Mesenchymal stem cell (in vitro differentiated cells and primary cell): ENCODE results near the gene SDK2.

Experiments used
- DNase-seq: peaks from one replicate; pipeline ENCODE4 v3.0.0-alpha.2; 2013
- H2AFZ ChIP-seq: one replicate; pipeline ENCODE4 v1.6.1; 2013; ENCODE audit warnings: low read depth, mild to moderate bottlenecking, control low read depth, inconsistent platforms, low read length, moderate library complexity
- H2AK5ac ChIP-seq: 2 replicates; pipeline ENCODE4 v1.6.1; 2013; ENCODE audit warnings: low read length, moderate library complexity, mild to moderate bottlenecking, inconsistent platforms; ENCODE audit not compliant: severe bottlenecking
- H2BK120ac ChIP-seq: one replicate; pipeline ENCODE4 v1.6.1; 2013; ENCODE audit warnings: low read depth, mild to moderate bottlenecking, inconsistent platforms, low read length, moderate library complexity
- H2BK12ac ChIP-seq, 2 experiments: one replicate each; pipeline ENCODE4 v1.6.1; 2013; ENCODE audit warnings: inconsistent platforms in 2 of 2, low read length in 2 of 2, mild to moderate bottlenecking in 2 of 2, moderate library complexity in 2 of 2, control low read depth in 1 of 2
- H2BK15ac ChIP-seq: one replicate; pipeline ENCODE4 v1.6.1; 2013; ENCODE audit warnings: mild to moderate bottlenecking, low read depth, inconsistent platforms; ENCODE audit not compliant: poor library complexity, severe bottlenecking
- H2BK5ac ChIP-seq: 2 replicates; pipeline ENCODE4 v1.6.1; 2013; ENCODE audit warnings: low read depth, mild to moderate bottlenecking, low read length, control low read depth, inconsistent platforms; ENCODE audit not compliant: poor library complexity, severe bottlenecking
- H3K14ac ChIP-seq, 2 experiments: one replicate each; pipeline ENCODE4 v1.6.1; 2013; ENCODE audit warnings: inconsistent platforms in 2 of 2, low read length in 2 of 2, control low read depth in 1 of 2, mild to moderate bottlenecking in 1 of 2, moderate library complexity in 1 of 2
- H3K18ac ChIP-seq, 2 experiments: one replicate each; pipeline ENCODE4 v1.6.1; 2013; ENCODE audit warnings: inconsistent platforms in 2 of 2, low read length in 2 of 2, control low read depth in 1 of 2, low read depth in 1 of 2, mild to moderate bottlenecking in 1 of 2
- H3K23ac ChIP-seq, 2 experiments: one replicate each; pipeline ENCODE4 v1.6.1; 2013; ENCODE audit warnings: inconsistent platforms in 2 of 2, low read length in 2 of 2, mild to moderate bottlenecking in 2 of 2, moderate library complexity in 2 of 2, control low read depth in 1 of 2
- H3K27ac ChIP-seq: 2 replicates; pipeline ENCODE4 v1.5.1; 2013; ENCODE audit warnings: mild to moderate bottlenecking, moderate library complexity, low read length, control low read depth, inconsistent platforms; ENCODE audit not compliant: poor library complexity, severe bottlenecking
- H3K27me3 ChIP-seq, 2 experiments: 2 replicates each; pipeline versions ENCODE4 v1.6.1 to v1.7.0; 2013; ENCODE audit warnings: low read length in 2 of 2, mild to moderate bottlenecking in 2 of 2, moderate library complexity in 2 of 2, control low read depth in 1 of 2, inconsistent platforms in 1 of 2; ENCODE audit not compliant: control insufficient read depth in 1 of 2, insufficient read depth in 1 of 2
- H3K36me3 ChIP-seq, 2 experiments: 2 replicates each; pipeline versions ENCODE4 v1.6.1 to v1.7.0; 2013; ENCODE audit warnings: low read length in 2 of 2, control low read depth in 1 of 2, inconsistent platforms in 1 of 2, low read depth in 1 of 2, mild to moderate bottlenecking in 1 of 2; ENCODE audit not compliant: insufficient read depth in 2 of 2, control insufficient read depth in 1 of 2
- H3K4ac ChIP-seq, 2 experiments: one replicate each; pipeline ENCODE4 v1.6.1; 2013; ENCODE audit warnings: inconsistent platforms in 2 of 2, low read length in 2 of 2, mild to moderate bottlenecking in 2 of 2, moderate library complexity in 2 of 2, control low read depth in 1 of 2, low read depth in 1 of 2
- H3K4me1 ChIP-seq: 2 replicates; pipeline ENCODE4 v1.6.1; 2013; ENCODE audit warnings: low read depth, low read length, control low read depth; ENCODE audit not compliant: control insufficient read depth, insufficient read depth
- H3K4me2 ChIP-seq: 2 replicates; pipeline ENCODE4 v1.6.1; 2013; ENCODE audit warnings: low read length, mild to moderate bottlenecking, inconsistent platforms; ENCODE audit not compliant: poor library complexity, severe bottlenecking
- H3K4me3 ChIP-seq, 2 experiments: 2 replicates each; pipeline versions ENCODE4 v1.5.1 to v1.7.0; 2013; ENCODE audit warnings: low read length in 2 of 2, mild to moderate bottlenecking in 2 of 2, control low read depth in 1 of 2, low read depth in 1 of 2; ENCODE audit not compliant: insufficient read depth in 1 of 2
- H3K79me1 ChIP-seq: replicated peaks from 2 replicates; pipeline ENCODE4 v1.6.1; 2013; ENCODE audit warnings: mild to moderate bottlenecking, control low read depth, low read length, inconsistent platforms; ENCODE audit not compliant: poor library complexity, severe bottlenecking
- H3K9ac ChIP-seq: 2 replicates; pipeline ENCODE4 v1.7.0; 2013; ENCODE audit warnings: mild to moderate bottlenecking, low read length, moderate library complexity
- H3K9me3 ChIP-seq: 2 replicates; pipeline ENCODE4 v1.7.0; 2013; ENCODE audit warnings: mild to moderate bottlenecking, low read length; ENCODE audit not compliant: control insufficient read depth
- H4K8ac ChIP-seq: one replicate; pipeline ENCODE4 v1.6.1; 2013; ENCODE audit warnings: inconsistent platforms, mild to moderate bottlenecking, low read length, moderate library complexity
- H4K91ac ChIP-seq: one replicate; pipeline ENCODE4 v1.6.1; 2013; ENCODE audit warnings: mild to moderate bottlenecking, low read length, inconsistent platforms
- WGBS: methylation state at CpG from one replicate; pipeline ENCODE4 v1.1.7; 2013; ENCODE audit warnings: mixed read lengths; 5-methylcytosine and 5-hydroxymethylcytosine counted together

SDK2 gene

GRCh38 chr17:73359352-73359751 lies 284.9 kb downstream of the SDK2 start:
- Histone ChIP-seq H3K14ac (peak overlapping the region in 1 of 2 experiments; percentile 86), H3K27ac (no peak overlapping the region)

GRCh38 chr17:73358668-73359067 lies 285.6 kb downstream of the SDK2 start:
- H3K36me3 ChIP-seq, result peaks cover 0 to 3% of the 10 kb centered on the region in 2 experiments
- no peak overlapping the region for H3K4me2 ChIP-seq
- H3K4ac ChIP-seq, result no peak overlapping the region
- no peak overlapping the region for H3K27ac ChIP-seq
- no peak overlapping the region for H4K91ac ChIP-seq
- no peak overlapping the region for H4K8ac ChIP-seq
- H3K27me3 ChIP-seq, result peaks cover 8 to 35% of the 10 kb centered on the region in 2 experiments
- no peak overlapping the region for H3K23ac ChIP-seq
- 95% methylated on average over 5 of the region's 9 CpGs for WGBS
- H2BK15ac ChIP-seq, result no peak overlapping the region
- H2BK5ac ChIP-seq, result no peak overlapping the region
- no peak overlapping the region for H2AFZ ChIP-seq
- H3K9ac ChIP-seq, result no peak overlapping the region
- no peak overlapping the region for H2BK12ac ChIP-seq
- H3K79me1 ChIP-seq, result no peaks in the 10 kb centered on the region
- H3K9me3 ChIP-seq, result no peaks in the 10 kb centered on the region
- H2AK5ac ChIP-seq, result no peak overlapping the region
- no peak for DNase-seq
- H3K4me1 ChIP-seq, result peaks cover 14% of the 10 kb centered on the region
- H2BK120ac ChIP-seq, result no peak overlapping the region
- H3K18ac ChIP-seq, result no peak overlapping the region
- H3K4me3 ChIP-seq, result no peak overlapping the region
- H3K14ac ChIP-seq, result no peak overlapping the region

More at GRCh38 chr17:73359352-73359751, 284.9 kb downstream of the SDK2 start:
- no peak overlapping the region for H2AFZ ChIP-seq
- no peak overlapping the region for H3K4me3 ChIP-seq
- no peak overlapping the region for H2BK120ac ChIP-seq
- H4K91ac ChIP-seq, result peak overlapping the region; percentile 11
- no peak overlapping the region for H3K9ac ChIP-seq
- no peak overlapping the region for H4K8ac ChIP-seq
- H2BK5ac ChIP-seq, result no peak overlapping the region
- H2BK15ac ChIP-seq, result no peak overlapping the region
- H3K4me1 ChIP-seq, result peaks cover 14% of the 10 kb centered on the region
- no peaks in the 10 kb centered on the region for H3K9me3 ChIP-seq
- no peak overlapping the region for H3K18ac ChIP-seq
- H3K36me3 ChIP-seq, result peaks cover 0 to 3% of the 10 kb centered on the region in 2 experiments
- no peak for DNase-seq
- H3K4me2 ChIP-seq, result no peak overlapping the region
- peaks cover 8 to 42% of the 10 kb centered on the region in 2 experiments for H3K27me3 ChIP-seq
- no peak overlapping the region for H3K4ac ChIP-seq
- no peaks in the 10 kb centered on the region for H3K79me1 ChIP-seq
- H2AK5ac ChIP-seq, result no peak overlapping the region
- 88% methylated on average over 10 of the region's 10 CpGs for WGBS
- no peak overlapping the region for H3K23ac ChIP-seq
- no peak overlapping the region for H2BK12ac ChIP-seq

GRCh38 chr17:73357981-73358380 lies 286.3 kb downstream of the SDK2 start:
- no peak overlapping the region for H2AK5ac ChIP-seq
- H4K8ac ChIP-seq, result no peak overlapping the region
- peaks cover 14% of the 10 kb centered on the region for H3K4me1 ChIP-seq
- H3K9ac ChIP-seq, result no peak overlapping the region
- DNase-seq, result no peak
- H2BK120ac ChIP-seq, result no peak overlapping the region
- no peak overlapping the region for H3K18ac ChIP-seq
- H2BK5ac ChIP-seq, result no peak overlapping the region
- H2AFZ ChIP-seq, result no peak overlapping the region
- no peak overlapping the region for H3K4me2 ChIP-seq
- H2BK15ac ChIP-seq, result no peak overlapping the region
- no peak overlapping the region for H3K14ac ChIP-seq
- 96% methylated on average over 19 of the region's 19 CpGs for WGBS
- peaks cover 0 to 3% of the 10 kb centered on the region in 2 experiments for H3K36me3 ChIP-seq
- peaks cover 8 to 34% of the 10 kb centered on the region in 2 experiments for H3K27me3 ChIP-seq
- H3K79me1 ChIP-seq, result no peaks in the 10 kb centered on the region
- H3K4me3 ChIP-seq, result no peak overlapping the region
- no peak overlapping the region for H3K27ac ChIP-seq
- H3K23ac ChIP-seq, result no peak overlapping the region
- H3K4ac ChIP-seq, result no peak overlapping the region
- no peak overlapping the region for H4K91ac ChIP-seq
- H2BK12ac ChIP-seq, result no peak overlapping the region
- no peaks in the 10 kb centered on the region for H3K9me3 ChIP-seq

- no peaks in the 10 kb centered on the region for H3K79me1 ChIP-seq
- peaks cover 14% of the 10 kb centered on the region for H3K4me1 ChIP-seq
- H3K23ac ChIP-seq, result no peak overlapping the region
- no peaks in the 10 kb centered on the region for H3K9me3 ChIP-seq
- WGBS, result 92% methylated on average over 9 of the region's 9 CpGs
- no peak overlapping the region for H3K27ac ChIP-seq
- peaks cover 0 to 3% of the 10 kb centered on the region in 2 experiments for H3K36me3 ChIP-seq
- H2BK5ac ChIP-seq, result no peak overlapping the region
- H3K27me3 ChIP-seq, result peaks cover 8 to 34% of the 10 kb centered on the region in 2 experiments
- H2AK5ac ChIP-seq, result no peak overlapping the region
- no peak overlapping the region for H3K9ac ChIP-seq
- H4K91ac ChIP-seq, result no peak overlapping the region
- H3K4ac ChIP-seq, result no peak overlapping the region
- no peak overlapping the region for H3K4me2 ChIP-seq
- no peak overlapping the region for H4K8ac ChIP-seq
- H3K18ac ChIP-seq, result no peak overlapping the region
- no peak overlapping the region for H2BK120ac ChIP-seq
- H3K4me3 ChIP-seq, result no peak overlapping the region
- no peak overlapping the region for H3K14ac ChIP-seq
- no peak for DNase-seq
- H2BK15ac ChIP-seq, result no peak overlapping the region
- no peak overlapping the region for H2BK12ac ChIP-seq
- H2AFZ ChIP-seq, result no peak overlapping the region
These were observed 286.9 kb downstream of the SDK2 start for GRCh38 chr17:73357318-73357717.
